Activated gamma-delta T cell (primary cell): ENCODE measurements around the gene LHX4.

Experiments used
- DNase-seq: peaks from one replicate; lab custom pipeline; 2025; lab: John Stamatoyannopoulos, UW

Gene LHX4

GRCh38 chr1:180243517-180244221 lies 13.6 kb downstream of the LHX4 start:
- DNase-seq, result no peak

GRCh38 chr1:180244840-180245239 lies 14.8 kb downstream of the LHX4 start:
- DNase-seq, result no peak

- DNase-seq, result no peak
Measured at GRCh38 chr1:180246579-180246978, 16.5 kb downstream of the LHX4 start.

- DNase-seq, result no peak
Measured at GRCh38 chr1:180247061-180247460, 17.0 kb downstream of the LHX4 start.

- no peak for DNase-seq
Measured at GRCh38 chr1:180247580-180247979, 17.5 kb downstream of the LHX4 start.

- no peak for DNase-seq
Measured at GRCh38 chr1:180248176-180248575, 18.1 kb downstream of the LHX4 start.

GRCh38 chr1:180248731-180249681 lies 18.9 kb downstream of the LHX4 start:
- no peak for DNase-seq

- DNase-seq, result no peak
Measured at GRCh38 chr1:180249725-180250498, 19.8 kb downstream of the LHX4 start.

GRCh38 chr1:180250499-180250770 lies 20.4 kb downstream of the LHX4 start:
- no peak for DNase-seq

- DNase-seq, result no peak
Measured at GRCh38 chr1:180250883-180251509, 20.9 kb downstream of the LHX4 start.

GRCh38 chr1:180251526-180252305 lies 21.7 kb downstream of the LHX4 start:
- no peak for DNase-seq

- no peak for DNase-seq
Measured at GRCh38 chr1:180252638-180253536, 22.8 kb downstream of the LHX4 start.

- no peak for DNase-seq
Measured at GRCh38 chr1:180253585-180254495, 23.8 kb downstream of the LHX4 start.

GRCh38 chr1:180254496-180254819 lies 24.4 kb downstream of the LHX4 start:
- DNase-seq, result no peak

GRCh38 chr1:180254854-180255253 lies 24.8 kb downstream of the LHX4 start:
- no peak for DNase-seq

- no peak for DNase-seq
Measured at GRCh38 chr1:180255536-180256340, 25.7 kb downstream of the LHX4 start.

GRCh38 chr1:180256341-180257027 lies 26.4 kb downstream of the LHX4 start:
- no peak for DNase-seq

- DNase-seq, result no peak
Measured at GRCh38 chr1:180257028-180257386, 26.9 kb downstream of the LHX4 start.
